ENCODE results near the gene COL24A1. TPM values are rescaled to one million over a fixed set of nuclear protein-coding genes. Genes with fewer than 3 reads are reported as not detected.

The COL24A1 gene
- total and polyA plus RNA-seq, 2 donors (not counting 1 experiment from before 2014, with no cell fraction given) = not detected

- no peaks in the 10 kb centered on the region for H3K4me1 ChIP-seq (ENCODE audit: control insufficient read depth in 2 of 2, insufficient read depth in 2 of 2, low read length in 2 of 2)
- H3K9ac ChIP-seq (ENCODE audit: low read length) = no peak overlapping the region
- TF ChIP-seq, protein P1, sequence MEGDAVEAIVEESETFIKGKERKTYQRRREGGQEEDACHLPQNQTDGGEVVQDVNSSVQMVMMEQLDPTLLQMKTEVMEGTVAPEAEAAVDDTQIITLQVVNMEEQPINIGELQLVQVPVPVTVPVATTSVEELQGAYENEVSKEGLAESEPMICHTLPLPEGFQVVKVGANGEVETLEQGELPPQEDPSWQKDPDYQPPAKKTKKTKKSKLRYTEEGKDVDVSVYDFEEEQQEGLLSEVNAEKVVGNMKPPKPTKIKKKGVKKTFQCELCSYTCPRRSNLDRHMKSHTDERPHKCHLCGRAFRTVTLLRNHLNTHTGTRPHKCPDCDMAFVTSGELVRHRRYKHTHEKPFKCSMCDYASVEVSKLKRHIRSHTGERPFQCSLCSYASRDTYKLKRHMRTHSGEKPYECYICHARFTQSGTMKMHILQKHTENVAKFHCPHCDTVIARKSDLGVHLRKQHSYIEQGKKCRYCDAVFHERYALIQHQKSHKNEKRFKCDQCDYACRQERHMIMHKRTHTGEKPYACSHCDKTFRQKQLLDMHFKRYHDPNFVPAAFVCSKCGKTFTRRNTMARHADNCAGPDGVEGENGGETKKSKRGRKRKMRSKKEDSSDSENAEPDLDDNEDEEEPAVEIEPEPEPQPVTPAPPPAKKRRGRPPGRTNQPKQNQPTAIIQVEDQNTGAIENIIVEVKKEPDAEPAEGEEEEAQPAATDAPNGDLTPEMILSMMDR (IDR thresholded peaks at IDR 0.05) = no peak
- no peak for TF ChIP-seq EZH2 (IDR thresholded peaks at IDR 0.05; ENCODE audit: borderline replicate concordance, insufficient read depth, low read depth, low read length, poor library complexity, severe bottlenecking)
- no peak overlapping the region for H2AFZ ChIP-seq (ENCODE audit: insufficient read depth, low read depth, low read length, poor library complexity, severe bottlenecking)
- H3K36me3 ChIP-seq (replicated peaks in 1 of 2; ENCODE audit: control extremely low read depth in 1 of 2, control insufficient read depth in 1 of 2, extremely low read depth in 1 of 2, insufficient read depth in 2 of 2, low read length in 1 of 2) = no peaks in the 10 kb centered on the region
- no peaks in the 10 kb centered on the region for H3K79me2 ChIP-seq (ENCODE audit: control insufficient read depth, insufficient read depth, low read length)
- Mint-ChIP-seq H3K4me1 (no peaks in the 10 kb centered on the region), H3K27me3 (no peaks in the 10 kb centered on the region), H3K9me3 (ENCODE audit: insufficient read depth) (no peaks in the 10 kb centered on the region), H3K4me3 (no peak overlapping the region), H3K27ac (no peak overlapping the region)
- H3K4me2 ChIP-seq (replicated peaks; ENCODE audit: low read depth, low read length, poor library complexity, severe bottlenecking) = no peak overlapping the region
- CTCF ChIA-PET = no interaction called here
- no peaks in the 10 kb centered on the region for H4K20me1 ChIP-seq (ENCODE audit: control insufficient read depth, insufficient read depth, low read length, poor library complexity, severe bottlenecking)
- no peak overlapping the region for H3K4me3 ChIP-seq (ENCODE audit: control extremely low read depth in 1 of 5, extremely low read depth in 1 of 5, insufficient read depth in 1 of 5, low read depth in 2 of 5, low read length in 4 of 5)
- H3K27me3 ChIP-seq (replicated peaks in 1 of 4; ENCODE audit: control extremely low read depth in 1 of 4, control insufficient read depth in 3 of 4, insufficient read depth in 4 of 4, low read length in 3 of 4) = no peaks in the 10 kb centered on the region
- POLR2A ChIA-PET = no interaction called here
- intact Hi-C loops (cut with micrococcal nuclease) = no loop called here
- DNase-seq (no peak), ATAC-seq (ENCODE audit: low read depth) (no peak)
- WGBS (ENCODE audit: insufficient coverage) = 96% methylated on average over 2 of the region's 4 CpGs
- H3K27ac ChIP-seq (ENCODE audit: low read length in 2 of 2) = no peak overlapping the region
- H3K9me3 ChIP-seq (ENCODE audit: control extremely low read depth in 1 of 3, control insufficient read depth in 2 of 3, insufficient read depth in 1 of 3, low read length in 2 of 3) = no peaks in the 10 kb centered on the region
These were observed 46.2 kb upstream of the COL24A1 start for GRCh38 chr1:86202552-86203340.

DNA sequence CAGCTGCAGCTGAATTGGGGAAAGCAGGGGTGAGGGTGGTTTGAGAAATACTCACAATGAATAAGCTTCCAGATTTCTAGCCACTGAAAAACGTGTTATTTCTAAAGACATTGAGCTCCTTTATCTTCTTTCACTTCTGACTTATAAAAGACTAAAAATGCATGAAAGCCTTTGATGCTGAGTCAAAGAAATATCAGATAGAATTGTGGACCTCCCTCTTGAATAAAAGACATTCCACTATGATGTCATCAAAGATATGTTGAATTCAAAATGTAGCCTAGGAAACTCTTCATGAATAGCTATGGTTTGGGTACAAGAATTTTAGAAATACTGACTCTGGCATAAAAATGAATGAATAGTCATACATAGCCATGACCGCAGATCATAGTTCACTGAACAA lies 44.7 kb upstream of the COL24A1 start:
- intact Hi-C loops (cut with micrococcal nuclease) = no loop called here

More for the DNA sequence above, 44.7 kb upstream of the COL24A1 start:
- no peaks in the 10 kb centered on the region for H3K27me3 ChIP-seq (replicated peaks in 1 of 4; ENCODE audit: control extremely low read depth in 1 of 4, control insufficient read depth in 3 of 4, insufficient read depth in 4 of 4, low read length in 3 of 4)
- H3K36me3 ChIP-seq (replicated peaks in 1 of 2; ENCODE audit: control extremely low read depth in 1 of 2, control insufficient read depth in 1 of 2, extremely low read depth in 1 of 2, insufficient read depth in 2 of 2, low read length in 1 of 2) = no peaks in the 10 kb centered on the region
- H3K9ac ChIP-seq (ENCODE audit: low read length) = no peak overlapping the region
- no peak overlapping the region for H3K4me3 Mint-ChIP-seq
- ATAC-seq (ENCODE audit: low read depth) (no peak), DNase-seq (no peak)
- no peak overlapping the region for H3K27ac ChIP-seq (ENCODE audit: low read length in 2 of 2)
- POLR2A ChIA-PET = no interaction called here
- no peaks in the 10 kb centered on the region for H4K20me1 ChIP-seq (ENCODE audit: control insufficient read depth, insufficient read depth, low read length, poor library complexity, severe bottlenecking)
- no peaks in the 10 kb centered on the region for H3K4me1 ChIP-seq (ENCODE audit: control insufficient read depth in 2 of 2, insufficient read depth in 2 of 2, low read length in 2 of 2)
- H3K4me2 ChIP-seq (replicated peaks; ENCODE audit: low read depth, low read length, poor library complexity, severe bottlenecking) = no peak overlapping the region
- H3K4me3 ChIP-seq (ENCODE audit: control extremely low read depth in 1 of 5, extremely low read depth in 1 of 5, insufficient read depth in 1 of 5, low read depth in 2 of 5, low read length in 4 of 5) = no peak overlapping the region
- no peaks in the 10 kb centered on the region for H3K79me2 ChIP-seq (ENCODE audit: control insufficient read depth, insufficient read depth, low read length)
- no peaks in the 10 kb centered on the region for H3K4me1 Mint-ChIP-seq
- TF ChIP-seq EZH2 (IDR thresholded peaks at IDR 0.05; ENCODE audit: borderline replicate concordance, insufficient read depth, low read depth, low read length, poor library complexity, severe bottlenecking) = no peak
- TF ChIP-seq, protein P1 (IDR thresholded peaks at IDR 0.05) = no peak
- H3K27ac Mint-ChIP-seq = no peak overlapping the region
- no peak overlapping the region for H2AFZ ChIP-seq (ENCODE audit: insufficient read depth, low read depth, low read length, poor library complexity, severe bottlenecking)
- CTCF ChIA-PET = no interaction called here
- no peaks in the 10 kb centered on the region for H3K27me3 Mint-ChIP-seq
- no peaks in the 10 kb centered on the region for H3K9me3 Mint-ChIP-seq (ENCODE audit: insufficient read depth)
- no peaks in the 10 kb centered on the region for H3K9me3 ChIP-seq (ENCODE audit: control extremely low read depth in 1 of 3, control insufficient read depth in 2 of 3, insufficient read depth in 1 of 3, low read length in 2 of 3)
- no CpG with 5 or more reads among the region's 2 CpGs for WGBS (ENCODE audit: insufficient coverage)
